ENCODE data around the gene OTUB2. TPM values are rescaled to one million over a fixed set of nuclear protein-coding genes. Genes with fewer than 3 reads are reported as not detected.

Gene OTUB2
- total and polyA plus RNA-seq, 2 of the 8 experiments (the other 6 are each of a cell fraction or from before 2014, with no cell fraction given), result 2.2 to 4.2 TPM

- Histone ChIP-seq H4K8ac (ENCODE audit: extremely low read depth, insufficient read depth, low read length) (no peak overlapping the region), H3K56ac (replicated peaks; ENCODE audit: insufficient read length, low read depth, low read length) (no peak overlapping the region), H3K79me1 (ENCODE audit: low read depth, low read length) (peaks cover 3% of the 10 kb centered on the region; the same call in 1 of the 2 replicates), H2BK20ac (ENCODE audit: low read length) (no peak overlapping the region), H3K18ac (ENCODE audit: extremely low read depth, low read length) (no peak overlapping the region), H3K4me1 (replicated peaks in 1 of 4; ENCODE audit: control insufficient read depth in 3 of 4, insufficient read depth in 4 of 4, low read length in 3 of 4) (peaks cover 0 to 24% (median 13%) of the 10 kb centered on the region in 4 experiments; a peak in 4 of 7 replicates), H2BK120ac (replicated peaks; ENCODE audit: low read depth, low read length) (no peak overlapping the region), H3K23me2 (ENCODE audit: low read depth, low read length) (peaks cover 5% of the 10 kb centered on the region; the same call in 1 of the 2 replicates), H2AFZ (ENCODE audit: low read length) (no peak overlapping the region), H3K27ac (ENCODE audit: low read depth, low read length) (no peak overlapping the region), H3K23ac (ENCODE audit: insufficient read length) (no peak overlapping the region), H4K91ac (replicated peaks; ENCODE audit: insufficient read length, low read length) (no peak overlapping the region), H2BK15ac (ENCODE audit: low read length) (no peak overlapping the region), H3K4me3 (ENCODE audit: extremely low read depth in 1 of 4, insufficient read depth in 2 of 4, low read depth in 3 of 4, low read length in 4 of 4) (no peak overlapping the region), H3K9me3 (ENCODE audit: insufficient read depth in 2 of 2, low read depth in 1 of 2, low read length in 1 of 2) (no peaks in the 10 kb centered on the region), H2BK12ac (ENCODE audit: low read depth, low read length) (no peak overlapping the region; the same call in 1 of the 2 replicates), H3K79me2 (ENCODE audit: control insufficient read depth in 1 of 2, insufficient read depth in 2 of 2, low read length in 2 of 2) (no peaks in the 10 kb centered on the region), H3K27me3 (replicated peaks in 1 of 4; ENCODE audit: control insufficient read depth in 3 of 4, extremely low read depth in 1 of 4, insufficient read depth in 3 of 4, low read length in 3 of 4) (peaks cover 0 to 3% (median 3%) of the 10 kb centered on the region in 4 experiments; a peak in 2 of 7 replicates), H3K4ac (replicated peaks; ENCODE audit: insufficient read length, low read depth, low read length) (no peak overlapping the region), H3K9ac (replicated peaks in 1 of 4; ENCODE audit: extremely low read depth in 1 of 4, low read depth in 3 of 4, low read length in 3 of 4) (no peak overlapping the region), H3K14ac (ENCODE audit: insufficient read length) (no peak overlapping the region), H4K5ac (ENCODE audit: insufficient read length, low read depth, low read length) (no peak overlapping the region), H3K36me3 (ENCODE audit: control insufficient read depth in 2 of 4, insufficient read depth in 4 of 4, low read length in 3 of 4) (no peaks in the 10 kb centered on the region; a peak in 1 of 8 replicates), H2AK5ac (ENCODE audit: low read depth, low read length) (no peak overlapping the region), H3K4me2 (ENCODE audit: insufficient read depth in 1 of 2, low read depth in 2 of 2, low read length in 2 of 2) (no peak overlapping the region), H2BK5ac (ENCODE audit: low read depth, low read length) (no peak overlapping the region), H4K20me1 (replicated peaks in 1 of 2; ENCODE audit: control insufficient read depth in 1 of 2, insufficient read depth in 2 of 2, low read length in 2 of 2) (no peaks in the 10 kb centered on the region)
- DNase-seq (ENCODE audit: low read depth in 1 of 2, low spot score in 2 of 2) (no peak), FAIRE-seq (no peak)
- ChIA-PET POLR2A (ENCODE audit: partially characterized antibody) (interaction anchor here (1.5 kb wide), 1 partner anchor 24 kb away, joined by 3 read pairs; no protein-coding TSS in a partner anchor), CTCF (ENCODE audit: partially characterized antibody) (interaction anchor here (1.0 to 3.9 kb wide), 6 partner anchors 11 to 112 kb away, joined by 3 to 15 read pairs (median 6); no protein-coding TSS in a partner anchor)
- TF ChIP-seq HDAC6 (IDR thresholded peaks at IDR 0.05; ENCODE audit: low read depth, low read length) (no peak), GABPA (IDR thresholded peaks at IDR 0.05; ENCODE audit: borderline replicate concordance, insufficient read depth, low read length) (no peak), FOSL1 (IDR thresholded peaks at IDR 0.05; ENCODE audit: insufficient read depth, low read depth, low read length) (no peak), CBX5 (IDR thresholded peaks at IDR 0.05; ENCODE audit: low read depth, low read length) (no peak), TAF1 (IDR thresholded peaks at IDR 0.05; ENCODE audit: low read depth, low read length) (no peak), KDM5A (IDR thresholded peaks at IDR 0.05; ENCODE audit: low read length) (no peak), KDM4A (IDR thresholded peaks at IDR 0.05; ENCODE audit: low read depth, low read length, severe bottlenecking) (no peak), NRF1 (IDR thresholded peaks at IDR 0.05; ENCODE audit: low read depth, low read length) (no peak), JUN (IDR thresholded peaks at IDR 0.05; ENCODE audit: low read depth, low read length) (no peak), ZNF274 (IDR thresholded peaks at IDR 0.05; ENCODE audit: borderline replicate concordance, extremely low read depth, low read length) (no peak), RFX5 (IDR thresholded peaks at IDR 0.05; ENCODE audit: borderline replicate concordance, low read depth, low read length) (no peak), RAD21 (IDR thresholded peaks at IDR 0.05 in 1 of 2, conservative IDR thresholded peaks at IDR 0.05 in 1 of 2; ENCODE audit: low read depth in 2 of 2, low read length in 2 of 2) (no peak), EP300 (IDR thresholded peaks at IDR 0.05; ENCODE audit: borderline replicate concordance in 1 of 2, low read depth in 2 of 2, low read length in 2 of 2) (no peak)
- WGBS, 2 experiments (ENCODE audit: extremely low coverage in 1 of 2, insufficient coverage in 1 of 2, insufficient read length in 1 of 2, insufficient replicate concordance in 2 of 2, low coverage in 1 of 2, low lambda C conversion rate in 2 of 2, missing lambda C conversion rate in 1 of 2), result 88% methylated on average over 2 of the region's 2 CpGs; no CpG with 5 or more reads in 1 of the 2 experiments
Observed at GRCh38 chr14:94024549-94024948, 1.6 kb upstream of the OTUB2 start.

Data from H1 (cell line).